ENCODE data around the gene UGT3A1.

Gene UGT3A1

DNA sequence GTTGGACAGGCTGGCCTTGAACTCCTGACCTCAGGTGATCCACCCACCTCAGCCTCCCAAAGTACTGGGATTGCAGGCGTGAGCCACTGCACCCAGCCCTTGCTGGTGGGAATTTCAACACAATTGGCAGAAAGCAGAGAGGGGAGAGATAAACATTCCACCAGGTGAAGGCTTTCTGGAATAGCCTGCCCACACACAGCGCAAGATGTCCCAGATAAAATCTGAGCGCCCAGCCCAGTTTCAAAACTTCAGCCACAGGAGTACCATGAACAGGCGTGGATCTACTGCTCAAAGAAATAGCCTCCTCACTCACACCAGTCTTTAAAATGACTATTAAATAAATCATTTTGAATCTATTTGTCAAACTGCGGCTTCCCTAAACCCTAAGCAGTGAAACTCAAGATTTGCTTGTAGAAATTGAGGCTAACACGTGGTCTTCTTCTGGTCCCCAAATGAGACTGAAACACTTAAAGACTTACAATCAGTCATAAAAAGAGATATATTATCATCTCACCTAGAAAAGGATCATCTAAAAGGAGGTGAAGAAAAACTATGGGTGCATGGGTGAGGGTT is 87.5 kb downstream of the UGT3A1 start:
- no peak for DNase-seq

DNA sequence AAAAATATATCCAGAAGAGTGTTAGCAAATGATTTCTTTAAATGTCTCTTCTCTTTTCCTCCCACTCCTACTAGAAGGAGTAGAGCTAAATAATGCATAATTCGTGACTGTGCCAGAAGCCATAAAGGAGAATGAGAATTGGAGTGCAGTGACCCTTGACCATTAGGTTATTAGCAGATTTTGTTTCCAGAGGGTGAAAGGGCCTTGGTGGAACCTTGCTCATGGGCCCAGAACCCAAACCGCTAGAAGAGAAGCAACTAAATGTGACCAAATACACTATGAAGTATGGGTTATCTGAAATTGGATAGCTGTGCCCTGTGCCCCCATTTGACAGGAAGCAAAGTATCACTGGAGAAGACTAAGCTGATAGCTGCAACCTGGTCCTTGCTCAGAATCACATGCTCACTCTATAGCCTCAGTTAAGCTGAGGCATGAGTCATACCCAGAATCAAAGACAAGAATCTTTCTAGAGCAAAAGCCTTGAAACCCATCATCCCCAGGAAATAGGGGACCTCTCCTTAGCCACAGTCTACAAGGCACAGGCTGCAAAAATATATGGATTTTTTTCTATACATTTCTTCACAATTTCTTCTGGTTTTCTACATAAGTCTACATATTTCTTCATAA is 89.0 kb downstream of the UGT3A1 start:
- peak; percentile 26 for DNase-seq

Measured in CD4-positive, alpha-beta T cell treated with Interleukin-17A for 1 hour (primary cell).